Endothelial cell of umbilical vein (primary cell): ENCODE results near the gene PARD3B. TPM values are rescaled to one million over a fixed set of nuclear protein-coding genes. Genes with fewer than 3 reads are reported as not detected.

Experiments
- BruUV-seq: library from RNA; stranded (reverse); fragments of 400-500 nt; replicated peaks from 2 replicates; lab custom pipeline; 2021; lab: Mats Ljungman, UMichigan
- CTCF ChIA-PET: fragments of 300-600, 350-600 bp; sonication (Branson Sonifier 250); formaldehyde crosslinking; loops from one replicate; lab custom pipeline; 2021; ENCODE audit warnings: antibody characterized with exemption, inconsistent platforms; lab: Charles Lee
- POLR2A ChIA-PET: fragments of 300-600, 350-600 bp; sonication (Branson Sonifier 250); formaldehyde crosslinking; loops from one replicate; lab custom pipeline; 2021; ENCODE audit warnings: antibody characterized with exemption, inconsistent platforms; lab: Charles Lee
- DNase-seq: peaks from one replicate; pipeline ENCODE4 v3.0.0-alpha.2; 2011; ENCODE audit warnings: low read depth, low spot score
- FAIRE-seq: peaks from 2 replicates; lab custom pipeline; 2011; peaks lifted over from hg19 to GRCh38; lab: Jason Lieb, UNC
- H2AFZ ChIP-seq: 2 replicates; pipeline ENCODE4 v1.6.0; 2012; ENCODE audit warnings: low read depth, low read length, control low read depth, inconsistent platforms
- H3K27ac ChIP-seq: 2 replicates; pipeline ENCODE4 v1.5.1; 2011; ENCODE audit warnings: low read depth, mild to moderate bottlenecking, control low read depth, low read length, moderate library complexity; ENCODE audit not compliant: insufficient read depth
- H3K27me3 ChIP-seq, 2 experiments: 2 replicates each; pipeline versions ENCODE4 v1.6.0 to v1.6.1; 2011; ENCODE audit warnings: low read length in 2 of 2, mixed read lengths in 1 of 2; ENCODE audit not compliant: control insufficient read depth in 2 of 2, insufficient read depth in 2 of 2
- H3K36me3 ChIP-seq, 2 experiments: 2 replicates in 1 of 2; 3 replicates in 1 of 2; pipeline ENCODE4 v1.5.1; 2011; ENCODE audit warnings: low read length in 2 of 2, mild to moderate bottlenecking in 1 of 2, moderate library complexity in 1 of 2; ENCODE audit not compliant: control insufficient read depth in 2 of 2, insufficient read depth in 2 of 2; ENCODE audit errors: extremely low read depth in 1 of 2
- H3K4me1 ChIP-seq: 3 replicates; pipeline ENCODE4 v1.5.1; 2011; ENCODE audit warnings: mild to moderate bottlenecking, low read length; ENCODE audit not compliant: control insufficient read depth, insufficient read depth; ENCODE audit errors: extremely low read depth
- H3K4me2 ChIP-seq: 2 replicates; pipeline ENCODE4 v1.6.1; 2011; ENCODE audit warnings: low read length, control low read depth, mixed read lengths; ENCODE audit not compliant: insufficient read depth
- H3K4me3 ChIP-seq, 3 experiments: fragments of 200-600 bp in 1 of 3; sonication (generic), shearing (Covaris generic) in 1 of 3; replicated peaks in 1 of 3; 2 replicates each; pipeline ENCODE4 v1.5.1; 2011 to 2016; ENCODE audit warnings: control low read depth in 3 of 3, low read length in 3 of 3, mild to moderate bottlenecking in 2 of 3, inconsistent platforms in 1 of 3, low read depth in 1 of 3, moderate library complexity in 1 of 3; ENCODE audit not compliant: insufficient read depth in 1 of 3
- H3K79me2 ChIP-seq: 2 replicates; pipeline ENCODE4 v1.6.0; 2012; ENCODE audit warnings: low read length, inconsistent platforms; ENCODE audit not compliant: control insufficient read depth, insufficient read depth
- H3K9ac ChIP-seq: replicated peaks from 2 replicates; pipeline ENCODE3; 2011; ENCODE audit warnings: low read length, control low read depth; ENCODE audit not compliant: insufficient read depth; ENCODE audit errors: extremely low read depth
- H3K9me1 ChIP-seq: replicated peaks from 3 replicates; pipeline ENCODE4 v1.6.0; 2011; ENCODE audit warnings: mild to moderate bottlenecking, low read length; ENCODE audit not compliant: control insufficient read depth, insufficient read depth; ENCODE audit errors: extremely low read depth
- H3K9me3 ChIP-seq: replicated peaks from 2 replicates; pipeline ENCODE4 v1.5.1; 2012; ENCODE audit warnings: low read length, inconsistent platforms; ENCODE audit not compliant: control insufficient read depth, insufficient read depth
- H4K20me1 ChIP-seq: replicated peaks from 2 replicates; pipeline ENCODE3; 2011; ENCODE audit warnings: mild to moderate bottlenecking, low read length; ENCODE audit not compliant: control insufficient read depth, insufficient read depth; ENCODE audit errors: extremely low read depth
- CTCF ChIP-seq, 2 donors: IDR thresholded peaks; 1 replicate in 1 of 2; 2 replicates in 1 of 2; pipeline ENCODE4 v1.5.1; 2011; ENCODE audit warnings: low read length in 2 of 2, mild to moderate bottlenecking in 2 of 2, moderate library complexity in 2 of 2, control low read depth in 1 of 2, inconsistent platforms in 1 of 2, low read depth in 1 of 2; ENCODE audit not compliant: insufficient read depth in 1 of 2; ENCODE audit errors: extremely low read depth in 1 of 2
- EZH2 ChIP-seq: IDR thresholded peaks from 2 replicates; pipeline ENCODE4 v1.6.1; 2012; ENCODE audit warnings: borderline replicate concordance, low read depth, mild to moderate bottlenecking, moderate library complexity, low read length, inconsistent platforms; ENCODE audit not compliant: severe bottlenecking
- FOS ChIP-seq: IDR thresholded peaks from 2 replicates; pipeline ENCODE4 v1.6.1; 2011; ENCODE audit warnings: mild to moderate bottlenecking, low read length, moderate library complexity, borderline replicate concordance; ENCODE audit not compliant: insufficient read depth
- GATA2 ChIP-seq: IDR thresholded peaks from 2 replicates; pipeline ENCODE4 v1.7.0; 2011; ENCODE audit warnings: low read depth, mild to moderate bottlenecking, moderate library complexity, mixed read lengths, low read length; ENCODE audit not compliant: insufficient read length, insufficient read depth
- JUN ChIP-seq: IDR thresholded peaks from 2 replicates; pipeline ENCODE4 v1.6.1; 2011; ENCODE audit warnings: borderline replicate concordance, low read depth; ENCODE audit not compliant: insufficient read length, insufficient read depth
- MAX ChIP-seq: IDR thresholded peaks from 2 replicates; pipeline ENCODE4 v1.6.1; 2011; ENCODE audit not compliant: insufficient read depth, insufficient read length
- MYC ChIP-seq: IDR thresholded peaks from one replicate; pipeline ENCODE4 v1.6.1; 2011; ENCODE audit warnings: mild to moderate bottlenecking, low read depth, low read length
- POLR2A ChIP-seq: IDR thresholded peaks from 2 replicates; pipeline ENCODE4 v1.6.1; 2012; ENCODE audit warnings: low read depth, mild to moderate bottlenecking, control low read depth, low read length
- POLR2AphosphoS5 ChIP-seq: IDR thresholded peaks from 2 replicates; pipeline ENCODE4 v1.6.1; 2012; ENCODE audit warnings: low read depth, mild to moderate bottlenecking, control low read depth, low read length, moderate library complexity; ENCODE audit not compliant: insufficient read depth
- dilution Hi-C: fragments of 300-500 bp; cut with MboI; formaldehyde crosslinking; loops from one replicate; pipeline ENCODE4 v1.15.0; 2019; ENCODE audit warnings: low sequenced_read_pairs; ENCODE audit not compliant: extremely low pct_ligation_motif_present
- intact Hi-C: fragments of 100-400 bp; cut with micrococcal nuclease; formaldehyde crosslinking; loops from one replicate; pipeline ENCODE4 v1.10.0; 2022
- polyA plus RNA-seq, 4 experiments: library from polyadenylated mRNA; depleted of rRNA in 3 of 4; stranded (reverse) in 3 of 4; unstranded in 1 of 4; fragments of >200 nt; gene quantifications; 2 replicates each; pipeline versions ENCODE4 v1.2.1 to v1.2.3, GENCODE V29; 2011 to 2012; ENCODE audit warnings: missing spikeins in 1 of 4
- total RNA-seq: library from RNA; stranded (reverse); gene quantifications from 2 replicates; pipeline ENCODE4 v1.2.3, GENCODE V29; 2021

The PARD3B gene
- total and polyA plus RNA-seq, 2 donors (not counting 3 experiments of a cell fraction or from before 2014, with no cell fraction given) = 2.2 to 30.9 TPM

DNA sequence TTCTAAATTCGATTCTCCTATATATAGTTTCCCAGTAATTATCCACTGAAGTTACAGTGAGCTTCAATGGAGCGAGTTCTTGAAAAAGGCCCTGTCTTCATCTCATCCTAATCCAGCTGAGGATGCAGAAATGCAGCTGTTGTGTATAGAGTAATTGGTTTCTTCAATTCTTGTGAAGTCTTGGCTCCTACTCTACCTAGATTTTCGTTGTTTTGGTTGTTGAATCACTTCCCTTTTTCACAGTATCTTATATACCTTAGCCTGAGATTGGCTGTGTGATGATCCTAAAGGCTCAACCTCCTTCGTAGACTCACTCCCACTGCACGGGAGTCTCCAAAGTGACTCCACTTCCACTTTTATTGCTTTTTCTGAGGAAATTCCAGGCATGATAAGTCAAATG, 280.4 kb downstream of the PARD3B start:
- ChIA-PET POLR2A (no interaction called here), CTCF (interaction anchor here (0.8 to 1.5 kb wide), 2 partner anchors 11 to 46 kb away, joined by 3 to 9 read pairs; no protein-coding TSS in a partner anchor)
- no peaks in the 10 kb centered on the region for H3K9me1 ChIP-seq
- H3K79me2 ChIP-seq = no peaks in the 10 kb centered on the region
- FAIRE-seq (no peak), DNase-seq (no peak)
- no peak for TF ChIP-seq POLR2A
- no peak for TF ChIP-seq CTCF (IDR thresholded peaks at IDR 0.05; ENCODE audit: extremely low read depth in 1 of 2, insufficient read depth in 1 of 2, low read depth in 1 of 2, low read length in 2 of 2)
- H3K27ac ChIP-seq = no peak overlapping the region
- H3K9me3 ChIP-seq = no peaks in the 10 kb centered on the region
- H3K9ac ChIP-seq = no peak overlapping the region
- H3K27me3 ChIP-seq = no peaks in the 10 kb centered on the region
- dilution Hi-C loops (no loop called here), intact Hi-C loops (no loop called here)
- no peak overlapping the region for H3K4me3 ChIP-seq
- no peak overlapping the region for H3K4me2 ChIP-seq
- no TSS peak for BruUV-seq
- no peaks in the 10 kb centered on the region for H4K20me1 ChIP-seq
- H2AFZ ChIP-seq = no peak overlapping the region
- no peaks in the 10 kb centered on the region for H3K36me3 ChIP-seq
- H3K4me1 ChIP-seq = no peaks in the 10 kb centered on the region

GRCh38 chr2:204827701-204828590, 282.7 kb downstream of the PARD3B start:
- no peaks in the 10 kb centered on the region for H4K20me1 ChIP-seq
- H3K9me1 ChIP-seq = no peaks in the 10 kb centered on the region
- POLR2A ChIA-PET = no interaction called here
- H3K9me3 ChIP-seq = no peaks in the 10 kb centered on the region
- DNase-seq (no peak), FAIRE-seq (no peak)
- no peak overlapping the region for H3K27ac ChIP-seq
- no peak overlapping the region for H3K4me2 ChIP-seq
- no peak overlapping the region for H3K4me3 ChIP-seq
- no peaks in the 10 kb centered on the region for H3K79me2 ChIP-seq
- CTCF ChIA-PET = no interaction called here
- H3K9ac ChIP-seq = no peak overlapping the region
- no peaks in the 10 kb centered on the region for H3K27me3 ChIP-seq
- BruUV-seq = no TSS peak
- no peaks in the 10 kb centered on the region for H3K4me1 ChIP-seq
- TF ChIP-seq JUN (no peak), EZH2 (no peak), CTCF (IDR thresholded peaks at IDR 0.05; ENCODE audit: extremely low read depth in 1 of 2, insufficient read depth in 1 of 2, low read depth in 1 of 2, low read length in 2 of 2) (no peak), POLR2A (no peak), GATA2 (no peak), POLR2AphosphoS5 (no peak), FOS (no peak), MYC (no peak), MAX (no peak)
- dilution Hi-C loops (no loop called here), intact Hi-C loops (no loop called here)
- no peak overlapping the region for H2AFZ ChIP-seq
- no peaks in the 10 kb centered on the region for H3K36me3 ChIP-seq
